HepG2 (cell line): ENCODE results near the gene CAMK1G. TPM values are rescaled to one million over a fixed set of nuclear protein-coding genes. Genes with fewer than 3 reads are reported as not detected.

Source experiments
- ATAC-seq: fragments of 200-7000 bp; cut with Tn5 transposase; 3 replicates; pipeline ENCODE4 v1.9.1; 2020; ENCODE audit warnings: mild to moderate bottlenecking, moderate library complexity
- BruUV-seq: library from RNA; stranded (reverse); fragments of 400-500 nt; replicated peaks from 2 replicates; lab custom pipeline; 2021; lab: Mats Ljungman, UMichigan
- CTCF ChIA-PET: fragments of 300-600 bp; formaldehyde crosslinking; extraction: SDS; loops from one replicate; lab custom pipeline; 2021; ENCODE audit warnings: low total read pairs, inconsistent platforms, low intra/inter-chr PET ratio; lab: Yijun Ruan, JAX
- POLR2A ChIA-PET: fragments of 350-600 bp; sonication (Branson Sonifier 250); formaldehyde crosslinking; loops from one replicate; lab custom pipeline; 2020; ENCODE audit warnings: antibody characterized with exemption, inconsistent platforms; lab: Yijun Ruan, JAX
- DNase-seq: peaks from one replicate; pipeline ENCODE4 v3.0.0-alpha.2; 2015; ENCODE audit warnings: low spot score
- FAIRE-seq: peaks from 3 replicates; lab custom pipeline; 2011; peaks lifted over from hg19 to GRCh38; lab: Jason Lieb, UNC
- H2AFZ ChIP-seq: one replicate; pipeline ENCODE4 v1.6.1; 2011; ENCODE audit warnings: low read length, inconsistent platforms
- H3K27ac ChIP-seq: fragments of 300-600 bp; 3 replicates; pipeline ENCODE4 v1.8.0; 2011; ENCODE audit warnings: mixed run types, mild to moderate bottlenecking, mixed read lengths, low read length, inconsistent platforms; ENCODE audit not compliant: insufficient read depth; ENCODE audit errors: extremely low read length
- H3K27me3 ChIP-seq, 2 experiments: fragments of 200-600 bp in 1 of 2; 2 replicates in 1 of 2; 3 replicates in 1 of 2; pipeline versions ENCODE4 v1.6.0 to v1.8.0; 2011; ENCODE audit warnings: low read length in 2 of 2, mild to moderate bottlenecking in 2 of 2, moderate library complexity in 2 of 2, inconsistent platforms in 1 of 2; ENCODE audit not compliant: insufficient read depth in 2 of 2, control insufficient read depth in 1 of 2
- H3K36me3 ChIP-seq, 2 experiments: fragments of 200-600 bp in 1 of 2; replicated peaks in 1 of 2; 2 replicates in 1 of 2; 3 replicates in 1 of 2; pipeline versions ENCODE4 v1.5.1 to v1.8.0; 2011; ENCODE audit warnings: low read length in 2 of 2, inconsistent platforms in 1 of 2; ENCODE audit not compliant: insufficient read depth in 2 of 2, control insufficient read depth in 1 of 2
- H3K4me1 ChIP-seq: 2 replicates; pipeline ENCODE4 v1.5.1; 2012; ENCODE audit warnings: low read length, inconsistent platforms; ENCODE audit not compliant: insufficient read depth
- H3K4me2 ChIP-seq: 2 replicates; pipeline ENCODE4 v1.6.0; 2011; ENCODE audit warnings: low read depth, low read length, inconsistent platforms
- H3K4me3 ChIP-seq, 3 experiments: fragments of 200-600 bp in 1 of 3; sonication (generic), shearing (Covaris generic) in 1 of 3; replicated peaks in 1 of 3; 2 replicates each; pipeline ENCODE4 v1.5.1; 2011 to 2016; ENCODE audit warnings: low read length in 3 of 3, inconsistent platforms in 2 of 3, low read depth in 2 of 3, mild to moderate bottlenecking in 2 of 3, control low read depth in 1 of 3, mixed read lengths in 1 of 3; ENCODE audit not compliant: insufficient read depth in 1 of 3
- H3K79me2 ChIP-seq: one replicate; pipeline ENCODE4 v1.6.1; 2011; ENCODE audit warnings: low read length, inconsistent platforms; ENCODE audit not compliant: insufficient read depth
- H3K9ac ChIP-seq: 2 replicates; pipeline ENCODE4 v1.6.0; 2011; ENCODE audit warnings: mild to moderate bottlenecking, low read depth, low read length, inconsistent platforms; ENCODE audit not compliant: insufficient read depth
- H3K9me3 ChIP-seq: 2 replicates; pipeline ENCODE4 v1.5.1; 2012; ENCODE audit warnings: mild to moderate bottlenecking, low read length
- H4K20me1 ChIP-seq: 2 replicates; pipeline ENCODE4 v1.6.0; 2011; ENCODE audit warnings: inconsistent platforms, mild to moderate bottlenecking, low read length, moderate library complexity; ENCODE audit not compliant: insufficient read depth
- GABPB1 ChIP-seq: IDR thresholded peaks from 2 replicates; pipeline ENCODE4 v1.6.1; 2016; ENCODE audit warnings: mild to moderate bottlenecking, missing genetic modification reagents, moderate library complexity, missing compliant biosample characterization
- GPN1 ChIP-seq: sonication (generic); formaldehyde crosslinking; IDR thresholded peaks from 2 replicates; pipeline ENCODE4 v1.5.1; 2020; ENCODE audit warnings: missing genetic modification reagents, borderline replicate concordance
- HDAC2 ChIP-seq: sonication (generic); formaldehyde crosslinking; IDR thresholded peaks from 2 replicates; pipeline ENCODE4 v1.4.0; 2020; ENCODE audit warnings: missing genetic modification reagents
- IKZF1 ChIP-seq: fragments of 450-650 bp; IDR thresholded peaks from 2 replicates; pipeline ENCODE4 v1.7.1; 2016
- MAFG ChIP-seq: sonication (generic); formaldehyde crosslinking; IDR thresholded peaks from 2 replicates; pipeline ENCODE4 v1.5.1; 2020; ENCODE audit warnings: mild to moderate bottlenecking, missing genetic modification reagents
- NFE2 ChIP-seq: sonication (generic); formaldehyde crosslinking; IDR thresholded peaks from 2 replicates; pipeline ENCODE4 v1.4.0; 2020; ENCODE audit warnings: missing genetic modification reagents
- NR2F2 ChIP-seq: IDR thresholded peaks from 2 replicates; pipeline ENCODE4 v1.6.1; 2012; ENCODE audit warnings: low read depth, inconsistent platforms, borderline replicate concordance
- NR2F6 ChIP-seq, 2 experiments: IDR thresholded peaks; 2 replicates each; pipeline ENCODE4 v1.6.1; 2016; ENCODE audit warnings: antibody characterized with exemption in 1 of 2, mild to moderate bottlenecking in 1 of 2
- RBFOX2 ChIP-seq: fragments of 200-400 bp; formaldehyde crosslinking; IDR thresholded peaks from 2 replicates; pipeline ENCODE4 v1.6.1; 2017; ENCODE audit warnings: low read depth, mild to moderate bottlenecking, low read length
- REXO4 ChIP-seq: sonication (generic); formaldehyde crosslinking; IDR thresholded peaks from 2 replicates; pipeline ENCODE4 v1.8.0; 2022; ENCODE audit warnings: missing genetic modification reagents, mild to moderate bottlenecking, borderline replicate concordance
- RNF2 ChIP-seq: fragments of 450-650 bp; conservative IDR thresholded peaks from 2 replicates; pipeline ENCODE4 v1.6.1; 2016; ENCODE audit warnings: low read depth
- TP53 ChIP-seq: sonication (generic); formaldehyde crosslinking; conservative IDR thresholded peaks from 2 replicates; pipeline ENCODE4 v1.4.0; 2020; ENCODE audit warnings: missing genetic modification reagents
- ZBTB42 ChIP-seq: sonication (generic); formaldehyde crosslinking; IDR thresholded peaks from 2 replicates; pipeline ENCODE4 v1.5.0; 2020; ENCODE audit warnings: mild to moderate bottlenecking, missing genetic modification reagents
- ZFP36 ChIP-seq: fragments of 150-350 bp; IDR thresholded peaks from 2 replicates; pipeline ENCODE4 v1.6.1; 2018; ENCODE audit warnings: borderline replicate concordance, low read length, low read depth; ENCODE audit not compliant: partially characterized antibody
- ZNF570 ChIP-seq: sonication (generic); formaldehyde crosslinking; IDR thresholded peaks from 2 replicates; pipeline ENCODE4 v1.4.0; 2020; ENCODE audit warnings: mild to moderate bottlenecking, missing genetic modification reagents, borderline replicate concordance
- WGBS: methylation state at CpG from one replicate; pipeline ENCODE4 v1.1.6; 2017; ENCODE audit warnings: low lambda C conversion rate; 5-methylcytosine and 5-hydroxymethylcytosine counted together
- in situ Hi-C: cut with HindIII; loops from 2 replicates; pipeline ENCODE4 v1.10.0; 2017; ENCODE audit warnings: low pct_unique_long_range_greater_than_20kb; ENCODE audit not compliant: extremely low pct_ligation_motif_present
- intact Hi-C: fragments of 100-400 bp; cut with micrococcal nuclease; formaldehyde crosslinking; loops from one replicate; pipeline ENCODE4 v1.10.0; 2022; ENCODE audit not compliant: unreplicated experiment
- polyA plus RNA-seq, 8 experiments: library from polyadenylated mRNA; depleted of rRNA in 3 of 8; stranded (reverse) in 7 of 8; unstranded in 1 of 8; fragments of >200 nt; fragmentation: Illumina TruSeq in 4 of 8; extraction: Trizol in 4 of 8; gene quantifications; 2 replicates each; pipeline versions ENCODE4 v1.2.1 to v1.2.3, GENCODE V29; 2011 to 2016; ENCODE audit warnings: low read depth in 4 of 8, missing spikeins in 1 of 8, mixed read lengths in 1 of 8; ENCODE audit not compliant: insufficient read depth in 1 of 8
- total RNA-seq, 5 experiments: library from RNA; depleted of rRNA; stranded (reverse); fragments of >200 nt; fragmentation: Illumina TruSeq; extraction: Trizol; gene quantifications; 2 replicates each; pipeline ENCODE4 v1.2.3, GENCODE V29; 2016; ENCODE audit warnings: low read depth in 1 of 5
- TF ChIP-seq, protein P1 (sequence below): sonication (generic); formaldehyde crosslinking; IDR thresholded peaks from 2 replicates; pipeline ENCODE4 v1.8.0; 2022; ENCODE audit warnings: mild to moderate bottlenecking, missing genetic modification reagents, moderate library complexity

CAMK1G gene
- total and polyA plus RNA-seq, 2 of the 13 experiments (the other 11 are each of a cell fraction or from before 2014, with no cell fraction given) = not detected

DNA sequence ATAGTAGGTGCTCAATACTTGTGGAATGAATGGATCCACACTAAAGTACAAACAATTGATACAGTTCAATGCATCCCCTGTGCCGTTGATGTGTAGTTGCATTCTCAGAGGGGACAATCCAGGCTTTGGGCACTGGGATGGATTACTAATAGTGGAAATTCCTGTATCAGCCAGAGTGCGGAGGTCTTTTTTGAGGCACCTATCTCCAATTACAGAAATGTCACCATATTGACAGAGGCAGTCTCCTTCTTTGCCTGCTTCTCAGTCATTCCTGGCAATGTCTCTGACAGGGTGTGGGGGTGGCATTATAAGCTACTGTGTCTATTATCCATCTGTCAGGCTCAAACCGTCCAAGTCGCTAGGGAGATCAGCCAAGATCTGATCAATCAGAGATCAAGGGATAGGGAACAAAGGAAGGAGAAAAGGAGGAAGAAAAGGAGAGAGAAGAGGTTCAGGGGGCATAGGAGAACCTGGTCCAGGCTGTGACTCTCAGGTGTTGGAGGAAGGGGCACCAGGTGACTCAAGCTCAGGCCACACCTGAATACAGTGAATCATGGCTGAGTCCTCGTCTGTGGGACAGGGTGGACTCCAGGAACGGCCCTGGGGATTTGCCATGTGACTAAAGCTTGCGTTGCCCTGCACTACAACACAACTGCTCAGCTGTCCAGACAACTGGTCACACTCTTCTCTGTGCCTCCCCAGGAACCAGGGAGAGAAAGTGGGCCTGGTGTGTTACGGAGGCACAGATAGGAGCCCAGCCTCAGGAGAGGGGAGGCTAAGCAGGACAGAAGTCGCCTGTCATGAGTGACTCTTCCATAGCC, 72.1 kb downstream of the CAMK1G start (continued):
- TF ChIP-seq NFE2 = no peak
- TF ChIP-seq, all 625 proteins: peak for 0

DNA sequence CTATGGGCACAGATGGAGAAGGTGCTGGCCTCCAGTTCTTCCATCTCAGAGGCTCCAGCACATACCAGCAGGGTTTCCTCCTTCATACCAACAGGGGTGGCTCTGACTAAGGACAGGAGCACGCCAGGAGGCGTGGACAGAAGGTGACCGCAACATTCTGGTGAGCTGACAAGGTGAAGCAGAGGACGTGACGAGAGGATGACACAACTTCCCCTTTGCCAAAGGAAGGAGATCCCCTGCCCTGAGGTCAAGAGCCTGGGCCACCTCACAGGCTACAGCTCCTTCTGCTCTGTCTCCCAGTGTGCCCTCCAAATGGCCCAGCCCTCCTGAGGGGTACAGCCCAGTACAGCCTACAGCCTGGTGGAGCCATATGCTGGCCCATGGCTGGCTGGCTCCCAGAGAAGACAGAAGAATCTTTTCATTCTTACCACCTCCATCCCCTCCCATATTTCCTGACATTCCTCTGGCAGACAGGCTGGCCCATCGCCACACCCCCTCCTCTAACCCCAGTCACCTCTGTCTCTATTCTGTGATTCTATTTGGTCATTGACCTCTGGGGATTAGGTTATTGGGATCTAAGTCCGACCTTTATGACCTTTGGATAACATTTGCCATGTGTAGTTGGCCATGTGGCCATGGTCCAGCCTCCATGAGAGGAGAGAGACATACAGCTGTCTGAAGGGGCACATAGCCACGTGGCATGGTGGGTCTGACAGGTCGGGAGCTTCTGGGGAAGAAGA, 73.8 kb downstream of the CAMK1G start:
- H3K36me3 ChIP-seq = no peaks in the 10 kb centered on the region
- H3K27ac ChIP-seq = no peak overlapping the region
- intact Hi-C loops = no loop called here
- no peak overlapping the region for H3K9ac ChIP-seq
- H4K20me1 ChIP-seq = no peaks in the 10 kb centered on the region
- no TSS peak for BruUV-seq
- in situ Hi-C loops = no loop called here
- ChIA-PET CTCF (no interaction called here), POLR2A (no interaction called here)
- no peak for ATAC-seq
- peaks cover 2 to 5% of the 10 kb centered on the region in 2 experiments; a peak in 1 of 5 replicates for H3K27me3 ChIP-seq
- H3K4me3 ChIP-seq = no peak overlapping the region
- H3K4me2 ChIP-seq = no peak overlapping the region
- peaks cover 39% of the 10 kb centered on the region for H3K4me1 ChIP-seq
- TF ChIP-seq ZNF570 (CRISPR knock-in tag) = no peak
- TF ChIP-seq NR2F2 = peak; percentile 74; the same call in 1 of the 2 replicates
- peak; percentile 42 for TF ChIP-seq NR2F6 (IDR thresholded peaks at IDR 0.05)
- no peak for TF ChIP-seq NR2F6 (CRISPR knock-in tag; IDR thresholded peaks at IDR 0.05)
- no peaks in the 10 kb centered on the region for H3K9me3 ChIP-seq
- no peaks in the 10 kb centered on the region for H3K79me2 ChIP-seq
- no peak for FAIRE-seq
- no peak for DNase-seq
- 25% methylated on average over 9 of the region's 9 CpGs for WGBS
- H2AFZ ChIP-seq = no peak overlapping the region

DNA sequence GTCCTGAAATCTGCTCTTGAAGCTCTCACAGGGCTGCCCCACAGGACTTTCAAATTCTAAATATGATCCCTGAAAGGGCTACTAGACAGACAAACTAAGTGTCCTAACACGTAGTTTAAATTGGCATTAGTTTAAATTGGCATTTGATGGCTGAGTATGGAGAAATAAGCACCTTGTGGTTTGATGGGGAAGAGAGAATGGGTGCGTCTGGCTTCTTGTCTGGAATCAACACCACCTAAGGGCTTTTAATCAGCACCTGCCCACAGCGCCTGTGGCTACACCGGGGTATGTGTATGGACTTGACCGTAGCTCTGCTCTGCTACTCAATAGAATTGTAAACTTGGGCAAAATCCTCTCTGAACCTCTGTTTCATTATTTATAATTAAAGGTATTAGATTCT, 74.4 kb downstream of the CAMK1G start:
- Histone ChIP-seq H3K79me2 (no peaks in the 10 kb centered on the region), H2AFZ (no peak overlapping the region), H3K27me3 (peaks cover 2 to 3% of the 10 kb centered on the region in 2 experiments; a peak in 1 of 5 replicates), H3K9me3 (no peaks in the 10 kb centered on the region), H3K4me3 (no peak overlapping the region), H3K4me1 (peaks cover 39% of the 10 kb centered on the region), H3K27ac (no peak overlapping the region), H3K9ac (no peak overlapping the region), H3K4me2 (no peak overlapping the region), H4K20me1 (no peaks in the 10 kb centered on the region), H3K36me3 (no peaks in the 10 kb centered on the region)
- POLR2A ChIA-PET = no interaction called here
- no peak for FAIRE-seq
- WGBS = 71% methylated on average over 5 of the region's 5 CpGs
- BruUV-seq = no TSS peak
- intact Hi-C loops (no loop called here), in situ Hi-C loops (no loop called here)
- CTCF ChIA-PET = no interaction called here
- ATAC-seq = no peak
- DNase-seq = no peak
- TF ChIP-seq ZFP36 (no peak), REXO4 (CRISPR knock-in tag) (no peak), RNF2 (no peak), MAFG (no peak), HDAC2 (CRISPR knock-in tag) (no peak), IKZF1 (no peak), GABPB1 (CRISPR knock-in tag) (no peak), TP53 (CRISPR knock-in tag) (no peak), GPN1 (CRISPR knock-in tag) (no peak), RBFOX2 (no peak), ZBTB42 (CRISPR knock-in tag) (no peak)
- TF ChIP-seq, protein P1, sequence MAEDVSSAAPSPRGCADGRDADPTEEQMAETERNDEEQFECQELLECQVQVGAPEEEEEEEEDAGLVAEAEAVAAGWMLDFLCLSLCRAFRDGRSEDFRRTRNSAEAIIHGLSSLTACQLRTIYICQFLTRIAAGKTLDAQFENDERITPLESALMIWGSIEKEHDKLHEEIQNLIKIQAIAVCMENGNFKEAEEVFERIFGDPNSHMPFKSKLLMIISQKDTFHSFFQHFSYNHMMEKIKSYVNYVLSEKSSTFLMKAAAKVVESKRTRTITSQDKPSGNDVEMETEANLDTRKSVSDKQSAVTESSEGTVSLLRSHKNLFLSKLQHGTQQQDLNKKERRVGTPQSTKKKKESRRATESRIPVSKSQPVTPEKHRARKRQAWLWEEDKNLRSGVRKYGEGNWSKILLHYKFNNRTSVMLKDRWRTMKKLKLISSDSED (CRISPR knock-in tag) = no peak
